ENCODE results near the gene SHH.

- TF ChIP-seq CTCF (IDR thresholded peaks at IDR 0.05; ENCODE audit: low read depth, low read length, poor library complexity, severe bottlenecking) (no peak), EZH2phosphoT487 (IDR thresholded peaks at IDR 0.05; ENCODE audit: borderline replicate concordance, low read length) (no peak)
Observed at GRCh38 chr7:155751409-155751808, 60.9 kb downstream of the SHH start.
